ENCODE results near the gene ANGPTL1. TPM values are rescaled to one million over a fixed set of nuclear protein-coding genes. Genes with fewer than 3 reads are reported as not detected.

ANGPTL1 gene, protein sequence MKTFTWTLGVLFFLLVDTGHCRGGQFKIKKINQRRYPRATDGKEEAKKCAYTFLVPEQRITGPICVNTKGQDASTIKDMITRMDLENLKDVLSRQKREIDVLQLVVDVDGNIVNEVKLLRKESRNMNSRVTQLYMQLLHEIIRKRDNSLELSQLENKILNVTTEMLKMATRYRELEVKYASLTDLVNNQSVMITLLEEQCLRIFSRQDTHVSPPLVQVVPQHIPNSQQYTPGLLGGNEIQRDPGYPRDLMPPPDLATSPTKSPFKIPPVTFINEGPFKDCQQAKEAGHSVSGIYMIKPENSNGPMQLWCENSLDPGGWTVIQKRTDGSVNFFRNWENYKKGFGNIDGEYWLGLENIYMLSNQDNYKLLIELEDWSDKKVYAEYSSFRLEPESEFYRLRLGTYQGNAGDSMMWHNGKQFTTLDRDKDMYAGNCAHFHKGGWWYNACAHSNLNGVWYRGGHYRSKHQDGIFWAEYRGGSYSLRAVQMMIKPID
- total RNA-seq, result 2.3 and 8.2 TPM in 2 replicates

DNA sequence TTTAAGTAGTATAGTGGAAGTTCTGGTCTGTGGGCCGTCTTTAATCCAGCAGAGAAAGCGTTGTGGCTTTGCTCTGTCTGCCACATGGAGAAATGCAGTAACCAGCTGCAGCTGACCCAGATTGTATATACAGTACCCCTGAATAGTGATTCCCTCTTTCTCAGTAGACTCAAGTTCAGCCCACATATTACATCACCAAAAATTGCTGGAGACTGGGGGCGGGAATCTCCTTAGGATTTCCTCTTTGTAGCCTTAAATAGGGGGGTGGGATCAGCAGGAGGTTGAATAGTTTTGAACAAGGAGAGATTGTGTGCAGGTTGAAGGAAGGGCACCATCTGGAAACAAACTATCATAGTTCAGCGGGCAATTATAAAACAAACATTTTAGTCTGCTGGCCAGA, at the start of gene ANGPTL1:
Gene ANGPTL1, minus strand, starts transcription at position 134 of the 400 bp plus-strand sequence. CDS start 5,301 bp downstream, outside the sequence.

Other genes with a start within 250 kb of the ANGPTL1 start
- gene RALGPS2, start 145.8 kb downstream of the ANGPTL1 start, total RNA-seq, result 10.0 and 21.3 TPM in 2 replicates
- gene FAM20B, start 154.8 kb upstream of the ANGPTL1 start, total RNA-seq, result 19.1 and 34.0 TPM in 2 replicates
- gene TOR3A, start 211.0 kb upstream of the ANGPTL1 start, total RNA-seq, result 53.0 and 70.1 TPM in 2 replicates